ENCODE results near the gene ZNF44. TPM values are rescaled to one million over a fixed set of nuclear protein-coding genes. Genes with fewer than 3 reads are reported as not detected.

ZNF44 gene
- total and polyA plus RNA-seq, 12 donors, result 2.8 to 14.8 (median 10.8) TPM

- no peak overlapping the region for H3K27ac ChIP-seq
- TF ChIP-seq POLR2A (IDR thresholded peaks at IDR 0.05), result no peak
- TF ChIP-seq, protein P1, sequence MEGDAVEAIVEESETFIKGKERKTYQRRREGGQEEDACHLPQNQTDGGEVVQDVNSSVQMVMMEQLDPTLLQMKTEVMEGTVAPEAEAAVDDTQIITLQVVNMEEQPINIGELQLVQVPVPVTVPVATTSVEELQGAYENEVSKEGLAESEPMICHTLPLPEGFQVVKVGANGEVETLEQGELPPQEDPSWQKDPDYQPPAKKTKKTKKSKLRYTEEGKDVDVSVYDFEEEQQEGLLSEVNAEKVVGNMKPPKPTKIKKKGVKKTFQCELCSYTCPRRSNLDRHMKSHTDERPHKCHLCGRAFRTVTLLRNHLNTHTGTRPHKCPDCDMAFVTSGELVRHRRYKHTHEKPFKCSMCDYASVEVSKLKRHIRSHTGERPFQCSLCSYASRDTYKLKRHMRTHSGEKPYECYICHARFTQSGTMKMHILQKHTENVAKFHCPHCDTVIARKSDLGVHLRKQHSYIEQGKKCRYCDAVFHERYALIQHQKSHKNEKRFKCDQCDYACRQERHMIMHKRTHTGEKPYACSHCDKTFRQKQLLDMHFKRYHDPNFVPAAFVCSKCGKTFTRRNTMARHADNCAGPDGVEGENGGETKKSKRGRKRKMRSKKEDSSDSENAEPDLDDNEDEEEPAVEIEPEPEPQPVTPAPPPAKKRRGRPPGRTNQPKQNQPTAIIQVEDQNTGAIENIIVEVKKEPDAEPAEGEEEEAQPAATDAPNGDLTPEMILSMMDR (IDR thresholded peaks at IDR 0.05), result no peak
- no peaks in the 10 kb centered on the region for H3K9me3 ChIP-seq (replicated peaks in 1 of 3)
- no peak overlapping the region for H3K4me3 ChIP-seq
- intact Hi-C loops (cut with DNase I), result no loop called here
- 83 to 94% (median 92%) methylated on average over 3 of the region's 3 CpGs for WGBS, 4 donors
- H3K27me3 ChIP-seq, result no peaks in the 10 kb centered on the region
- no peaks in the 10 kb centered on the region for H3K36me3 ChIP-seq (replicated peaks in 1 of 2)
- DNase-seq, result no peak
- H3K4me1 ChIP-seq (replicated peaks in 1 of 2), result no peaks in the 10 kb centered on the region
Measured at GRCh38 chr19:12260861-12261260, 33.8 kb downstream of the ZNF44 start.

DNA sequence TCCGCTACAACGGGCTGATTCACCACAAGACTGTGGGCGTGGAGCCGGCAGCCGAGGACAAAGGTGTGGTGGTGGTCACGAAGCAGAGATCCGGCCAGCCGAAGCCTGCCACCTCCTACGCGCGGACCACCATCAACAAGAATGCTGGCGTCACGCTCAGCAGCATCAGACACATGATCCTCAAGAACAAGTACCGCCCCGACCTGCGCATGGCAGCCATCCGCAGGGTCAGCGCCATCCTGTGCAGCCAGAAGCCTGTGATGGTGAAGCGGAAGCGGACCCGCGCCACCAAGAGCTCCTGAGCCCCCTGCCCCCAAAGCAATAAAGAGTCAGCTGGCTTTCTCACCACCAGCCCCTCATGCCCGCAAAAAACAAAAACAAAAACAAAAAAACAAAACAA is 34.4 kb downstream of the ZNF44 start:
- Histone ChIP-seq H3K36me3 (replicated peaks in 1 of 2) (no peaks in the 10 kb centered on the region), H3K9me3 (replicated peaks in 1 of 3) (no peaks in the 10 kb centered on the region), H3K27ac (no peak overlapping the region), H3K27me3 (no peaks in the 10 kb centered on the region), H3K4me3 (no peak overlapping the region), H3K4me1 (replicated peaks in 1 of 2) (no peaks in the 10 kb centered on the region)
- TF ChIP-seq, protein P1 (IDR thresholded peaks at IDR 0.05), result no peak
- no peak for TF ChIP-seq POLR2A (IDR thresholded peaks at IDR 0.05)
- DNase-seq, result no peak
- intact Hi-C loops (cut with DNase I), result no loop called here
- WGBS, 4 donors, result 93 to 98% (median 97%) methylated on average over 21 to 23 of the region's 23 CpGs

GRCh38 chr19:12255372-12255771 is 39.3 kb downstream of the ZNF44 start:
- no peak for DNase-seq
- H3K27me3 ChIP-seq, result no peaks in the 10 kb centered on the region
- H3K27ac ChIP-seq, result no peak overlapping the region
- H3K36me3 ChIP-seq (replicated peaks in 1 of 2), result no peaks in the 10 kb centered on the region
- no peak overlapping the region for H3K4me3 ChIP-seq
- 74 to 87% (median 83%) methylated on average over 3 of the region's 3 CpGs for WGBS, 4 donors
- no peaks in the 10 kb centered on the region for H3K4me1 ChIP-seq (replicated peaks in 1 of 2)
- H3K9me3 ChIP-seq (replicated peaks in 1 of 3), result no peaks in the 10 kb centered on the region
- TF ChIP-seq, protein P1 (IDR thresholded peaks at IDR 0.05), result no peak
- TF ChIP-seq POLR2A (IDR thresholded peaks at IDR 0.05), result no peak
- intact Hi-C loops (cut with DNase I), result no loop called here

DNA sequence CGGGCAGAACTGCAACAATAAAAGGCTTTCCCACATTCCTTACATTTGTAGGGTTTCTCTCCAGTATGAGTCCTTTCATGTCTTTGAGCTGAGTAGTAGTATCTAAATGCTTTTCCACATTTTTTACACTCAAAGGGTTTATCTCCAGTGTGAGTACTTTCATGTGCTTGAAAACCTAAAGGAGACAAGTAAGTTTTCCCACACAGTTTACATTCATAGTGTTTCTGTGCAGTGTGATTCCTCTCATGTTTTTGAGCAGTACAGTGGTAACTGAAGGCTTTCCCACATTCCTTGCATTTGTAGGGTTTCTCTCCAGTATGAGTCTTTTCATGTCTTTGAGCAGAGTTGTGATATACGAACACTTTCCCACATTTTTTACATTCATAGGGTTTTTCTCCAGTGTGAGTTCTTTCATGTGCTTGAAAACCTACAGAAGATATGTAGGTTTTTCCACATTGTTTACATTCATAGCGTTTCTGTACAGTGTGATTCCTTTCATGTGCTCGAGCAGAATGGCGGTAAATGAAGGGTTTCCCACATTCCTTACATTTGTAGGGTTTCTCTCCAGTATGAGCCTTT is 47.0 kb downstream of the ZNF44 start:
- no peaks in the 10 kb centered on the region for H3K36me3 ChIP-seq (replicated peaks in 1 of 2)
- no peak overlapping the region for H3K27ac ChIP-seq
- TF ChIP-seq, protein P1 (IDR thresholded peaks at IDR 0.05), result no peak
- no peak for TF ChIP-seq POLR2A (IDR thresholded peaks at IDR 0.05)
- H3K4me3 ChIP-seq, result no peak overlapping the region
- 90 to 98% (median 97%) methylated on average over 5 of the region's 5 CpGs for WGBS, 4 donors
- H3K9me3 ChIP-seq (replicated peaks in 1 of 3), result peaks cover 6 to 33% (median 17%) of the 10 kb centered on the region in 3 donors
- H3K27me3 ChIP-seq, result no peaks in the 10 kb centered on the region
- DNase-seq, result no peak
- intact Hi-C loops (cut with DNase I), result no loop called here
- H3K4me1 ChIP-seq (replicated peaks in 1 of 2), result no peaks in the 10 kb centered on the region

Measured in adrenal gland (tissue), 12 donors.